Effector memory CD8-positive, alpha-beta T cell (primary cell): ENCODE data around the gene C1orf146.
"Not testable (repeated sequence)": the region's sequence is repeated elsewhere in the genome, so short reads cannot be mapped to it uniquely, and the experiment has no call there.

Experiments used
- ATAC-seq: fragments of 150-1000 bp; cut with Tn5 transposase; replicated peaks from 2 replicates; pipeline ENCODE4 v1.10.0; 2021; ENCODE audit warnings: mild to moderate bottlenecking, moderate library complexity
- DNase-seq, 3 experiments: peaks; one replicate each; pipeline ENCODE4 v3.0.0; 2021
- H3K27ac Mint-ChIP-seq, 2 donors: one replicate each; pipeline ENCODE4 v1.8.0; 2022; ENCODE audit warnings: mild to moderate bottlenecking in 2 of 2, mixed read lengths in 2 of 2, moderate library complexity in 2 of 2
- H3K27me3 Mint-ChIP-seq, 2 donors: one replicate each; pipeline ENCODE4 v1.8.0; 2022; ENCODE audit warnings: mixed read lengths in 2 of 2
- H3K36me3 Mint-ChIP-seq: one replicate; pipeline ENCODE4 v1.8.0; 2022; ENCODE audit warnings: mild to moderate bottlenecking, moderate library complexity, mixed read lengths; ENCODE audit not compliant: insufficient read depth
- H3K4me1 Mint-ChIP-seq, 2 donors: one replicate each; pipeline ENCODE4 v1.8.0; 2022; ENCODE audit warnings: low read depth in 2 of 2, mixed read lengths in 2 of 2
- H3K4me3 Mint-ChIP-seq, 2 donors: one replicate each; pipeline ENCODE4 v1.8.0; 2022; ENCODE audit warnings: mild to moderate bottlenecking in 2 of 2, mixed read lengths in 2 of 2, moderate library complexity in 2 of 2
- H3K9me3 Mint-ChIP-seq, 2 donors: one replicate each; pipeline ENCODE4 v1.8.0; 2022; ENCODE audit warnings: mixed read lengths in 2 of 2

C1orf146 gene

DNA sequence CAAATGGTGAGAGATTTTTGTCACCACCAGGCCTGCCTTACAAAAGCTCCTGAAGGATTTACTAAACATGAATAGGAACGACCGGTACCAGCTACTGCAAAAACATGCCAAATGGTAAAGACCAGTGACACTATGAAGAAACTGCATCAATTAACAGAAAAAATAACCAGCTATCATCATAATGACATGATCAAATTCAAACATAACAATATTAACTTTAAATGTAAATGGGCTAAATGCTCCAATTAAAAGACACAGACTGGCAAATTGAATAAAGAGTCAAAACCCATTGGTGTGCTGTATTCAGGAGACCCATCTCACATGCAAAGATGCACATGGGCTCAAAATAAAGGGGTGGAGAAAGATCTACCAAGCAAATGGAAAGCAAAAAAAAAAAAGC, 63.7 kb downstream of the C1orf146 start:
- H3K27me3 Mint-ChIP-seq, DNase-seq, H3K9me3 Mint-ChIP-seq, H3K27ac Mint-ChIP-seq, ATAC-seq, H3K4me3 Mint-ChIP-seq: not testable (repeated sequence)
- Mint-ChIP-seq H3K36me3 (peaks cover 16% of the 10 kb centered on the region), H3K4me1 (peaks cover 13 to 40% of the 10 kb centered on the region in 2 donors)

DNA sequence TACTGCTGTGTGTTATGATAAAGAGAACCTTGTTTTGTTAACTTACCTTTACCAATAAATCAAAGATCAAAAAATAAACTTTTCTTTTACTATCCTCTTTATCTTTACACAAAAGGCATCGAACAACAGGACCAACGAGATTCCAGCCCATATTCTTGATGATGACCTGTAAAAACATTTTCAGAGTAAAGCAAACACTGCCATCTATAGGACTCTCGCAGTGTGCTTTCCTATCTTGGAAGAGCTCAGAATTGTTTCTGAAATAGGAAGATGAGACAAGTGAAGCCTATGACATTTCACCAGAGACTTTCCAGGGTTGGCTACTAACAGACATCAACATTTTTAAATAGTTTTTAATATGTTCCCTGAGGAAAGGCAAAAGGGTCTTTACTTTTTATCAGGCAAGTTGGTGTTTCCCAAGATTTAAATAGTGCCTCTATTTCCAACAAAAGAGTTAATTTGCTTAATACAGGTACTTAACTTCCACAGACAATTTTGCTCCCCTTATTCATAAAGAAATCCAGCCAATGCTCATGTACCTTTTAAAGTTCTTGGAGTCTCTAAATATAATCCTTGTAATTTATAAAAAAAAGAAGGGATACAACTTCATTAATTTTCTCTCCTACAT, 73.8 kb downstream of the C1orf146 start:
- Mint-ChIP-seq H3K27ac (peak overlapping the region in 1 of 2 donors; percentile 35), H3K36me3 (peaks cover 24% of the 10 kb centered on the region), H3K4me3 (no peak overlapping the region), H3K9me3 (no peaks in the 10 kb centered on the region), H3K4me1 (peaks cover 6 to 18% of the 10 kb centered on the region in 2 donors), H3K27me3 (no peaks in the 10 kb centered on the region)
- DNase-seq (no peak), ATAC-seq (no peak)
